ENCODE data around the gene SLC25A34. TPM values are rescaled to one million over a fixed set of nuclear protein-coding genes. Genes with fewer than 3 reads are reported as not detected.

The SLC25A34 gene
- total RNA-seq, 2 experiments from 2014 or later = 1.4 to 2.2 TPM

- no peaks in the 10 kb centered on the region for H3K79me2 ChIP-seq (ENCODE audit: insufficient read depth, low read depth, low read length)
- TF ChIP-seq EZH2phosphoT487 (IDR thresholded peaks at IDR 0.05; ENCODE audit: borderline replicate concordance, low read depth, low read length) = no peak
- TF ChIP-seq, protein P1, sequence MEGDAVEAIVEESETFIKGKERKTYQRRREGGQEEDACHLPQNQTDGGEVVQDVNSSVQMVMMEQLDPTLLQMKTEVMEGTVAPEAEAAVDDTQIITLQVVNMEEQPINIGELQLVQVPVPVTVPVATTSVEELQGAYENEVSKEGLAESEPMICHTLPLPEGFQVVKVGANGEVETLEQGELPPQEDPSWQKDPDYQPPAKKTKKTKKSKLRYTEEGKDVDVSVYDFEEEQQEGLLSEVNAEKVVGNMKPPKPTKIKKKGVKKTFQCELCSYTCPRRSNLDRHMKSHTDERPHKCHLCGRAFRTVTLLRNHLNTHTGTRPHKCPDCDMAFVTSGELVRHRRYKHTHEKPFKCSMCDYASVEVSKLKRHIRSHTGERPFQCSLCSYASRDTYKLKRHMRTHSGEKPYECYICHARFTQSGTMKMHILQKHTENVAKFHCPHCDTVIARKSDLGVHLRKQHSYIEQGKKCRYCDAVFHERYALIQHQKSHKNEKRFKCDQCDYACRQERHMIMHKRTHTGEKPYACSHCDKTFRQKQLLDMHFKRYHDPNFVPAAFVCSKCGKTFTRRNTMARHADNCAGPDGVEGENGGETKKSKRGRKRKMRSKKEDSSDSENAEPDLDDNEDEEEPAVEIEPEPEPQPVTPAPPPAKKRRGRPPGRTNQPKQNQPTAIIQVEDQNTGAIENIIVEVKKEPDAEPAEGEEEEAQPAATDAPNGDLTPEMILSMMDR (conservative IDR thresholded peaks at IDR 0.05; ENCODE audit: low read length) = no peak
- BruUV-seq (replicated peaks) = no TSS peak
- H3K4me3 ChIP-seq (ENCODE audit: low read depth, low read length, poor library complexity, severe bottlenecking) = no peak overlapping the region
- H3K4me1 ChIP-seq (ENCODE audit: insufficient read depth, low read length, poor library complexity, severe bottlenecking) = no peaks in the 10 kb centered on the region
- POLR2A ChIA-PET = no interaction called here
- H4K20me1 ChIP-seq (ENCODE audit: insufficient read depth, low read length) = no peaks in the 10 kb centered on the region
- H3K36me3 ChIP-seq (ENCODE audit: insufficient read depth, low read length) = no peaks in the 10 kb centered on the region
- intact Hi-C loops (cut with micrococcal nuclease; ENCODE audit: unreplicated experiment) = no loop called here
- H3K27ac ChIP-seq (ENCODE audit: low read depth, low read length, poor library complexity, severe bottlenecking) = no peak overlapping the region
- no peaks in the 10 kb centered on the region for H3K9me2 ChIP-seq (ENCODE audit: insufficient read depth, low read length)
- H3K9me3 ChIP-seq (ENCODE audit: low read length) = no peaks in the 10 kb centered on the region
- no peak overlapping the region for H2AFZ ChIP-seq (ENCODE audit: low read length)
- CTCF ChIA-PET (ENCODE audit: unreplicated experiment) = no interaction called here
- H3K4me2 ChIP-seq (ENCODE audit: low read length) = no peak overlapping the region
- DNase-seq (ENCODE audit: low spot score) = no peak
Observed at GRCh38 chr1:15757575-15758342, 21.7 kb downstream of the SLC25A34 start.

DNA sequence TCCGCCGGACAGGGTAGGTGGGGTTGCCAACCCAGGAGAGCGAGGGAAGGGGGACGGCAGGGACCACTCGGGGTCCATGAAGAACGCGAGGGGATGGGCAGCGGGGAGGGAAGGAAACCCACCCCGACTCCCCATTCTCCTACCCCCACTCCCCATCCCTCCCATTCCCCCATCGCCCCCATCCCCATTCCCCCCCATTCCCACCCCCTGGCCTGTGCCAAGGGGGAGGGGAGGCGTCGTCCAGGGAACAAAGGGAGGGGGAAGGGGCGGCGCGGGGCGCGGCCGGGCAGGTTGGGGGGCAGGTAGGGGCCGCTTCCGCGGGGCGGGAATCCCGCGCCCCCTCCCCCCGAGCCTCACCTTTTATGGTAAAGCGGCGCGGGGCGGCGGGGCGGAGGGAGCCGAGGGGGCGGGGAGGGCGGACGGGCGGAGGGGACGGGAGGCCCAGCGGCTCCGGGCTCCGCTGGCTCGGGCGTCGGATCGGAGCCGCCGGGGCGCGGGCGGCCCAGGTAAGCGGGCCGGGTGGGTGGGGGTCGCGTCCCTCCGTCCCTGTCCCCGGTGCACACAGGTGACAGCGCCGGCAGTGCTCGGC is 22.4 kb downstream of the SLC25A34 start, which contains the start of gene FBLIM1:
FBLIM1 (plus strand) TSS at position 453 of the 589 bp plus-strand sequence. CDS start 6,189 bp downstream, outside the sequence.
- H3K4me1 ChIP-seq (ENCODE audit: insufficient read depth, low read length, poor library complexity, severe bottlenecking) = no peaks in the 10 kb centered on the region
- H3K27ac ChIP-seq (ENCODE audit: low read depth, low read length, poor library complexity, severe bottlenecking) = no peak within 1 kb of the TSS
- CTCF ChIA-PET (ENCODE audit: unreplicated experiment) = no interaction called here
- H3K9me2 ChIP-seq (ENCODE audit: insufficient read depth, low read length) = no peaks in the 10 kb centered on the region
- intact Hi-C loops (cut with micrococcal nuclease; ENCODE audit: unreplicated experiment) = no loop called here
- no peaks in the 10 kb centered on the region for H3K9me3 ChIP-seq (ENCODE audit: low read length)
- no peak within 1 kb of the TSS for H3K4me2 ChIP-seq (ENCODE audit: low read length)
- no TSS peak for BruUV-seq (replicated peaks)
- no peak for TF ChIP-seq EZH2phosphoT487 (IDR thresholded peaks at IDR 0.05; ENCODE audit: borderline replicate concordance, low read depth, low read length)
- TF ChIP-seq, protein P1 (conservative IDR thresholded peaks at IDR 0.05; ENCODE audit: low read length) = no peak
- H2AFZ ChIP-seq (ENCODE audit: low read length) = no peak within 1 kb of the TSS
- POLR2A ChIA-PET = no interaction called here
- no peaks in the 10 kb centered on the region for H3K36me3 ChIP-seq (ENCODE audit: insufficient read depth, low read length)
- no peaks in the 10 kb centered on the region for H4K20me1 ChIP-seq (ENCODE audit: insufficient read depth, low read length)
- H3K4me3 ChIP-seq (ENCODE audit: low read depth, low read length, poor library complexity, severe bottlenecking) = no peak within 1 kb of the TSS
- no peaks in the 10 kb centered on the region for H3K79me2 ChIP-seq (ENCODE audit: insufficient read depth, low read depth, low read length)
- DNase-seq (ENCODE audit: low spot score) = no peak
